ENCODE data around the gene SCP2.

SCP2 gene

GRCh38 chr1:52915211-52915854, 11.7 kb upstream of the SCP2 start:
- TF ChIP-seq POLR2AphosphoS5 (IDR thresholded peaks at IDR 0.05; ENCODE audit: low read depth): no peak
- no peak for TF ChIP-seq CTCF (IDR thresholded peaks at IDR 0.05; ENCODE audit: insufficient read depth, low read length)
- TF ChIP-seq SPI1 (IDR thresholded peaks at IDR 0.05; ENCODE audit: borderline replicate concordance, low read depth): no peak
- TF ChIP-seq REST (IDR thresholded peaks at IDR 0.05; ENCODE audit: insufficient replicate concordance, low read depth): no peak
- TF ChIP-seq GABPA (IDR thresholded peaks at IDR 0.05; ENCODE audit: low read depth): no peak
- no peak overlapping the region for H3K4me3 ChIP-seq (replicated peaks; ENCODE audit: insufficient read depth, low read length)
- H3K27me3 ChIP-seq (ENCODE audit: insufficient read depth, poor library complexity, severe bottlenecking): no peaks in the 10 kb centered on the region
- DNase-seq (ENCODE audit: low read depth in 1 of 2, low spot score in 1 of 2): no peak
- H3K27ac ChIP-seq (replicated peaks): no peak overlapping the region

GRCh38 chr1:52915855-52916220, 11.2 kb upstream of the SCP2 start:
- TF ChIP-seq GABPA (IDR thresholded peaks at IDR 0.05; ENCODE audit: low read depth): no peak
- no peak for TF ChIP-seq REST (IDR thresholded peaks at IDR 0.05; ENCODE audit: insufficient replicate concordance, low read depth)
- no peak for TF ChIP-seq SPI1 (IDR thresholded peaks at IDR 0.05; ENCODE audit: borderline replicate concordance, low read depth)
- no peak for TF ChIP-seq CTCF (IDR thresholded peaks at IDR 0.05; ENCODE audit: insufficient read depth, low read length)
- TF ChIP-seq POLR2AphosphoS5 (IDR thresholded peaks at IDR 0.05; ENCODE audit: low read depth): no peak
- no peak overlapping the region for H3K27ac ChIP-seq (replicated peaks)
- H3K27me3 ChIP-seq (ENCODE audit: insufficient read depth, poor library complexity, severe bottlenecking): no peaks in the 10 kb centered on the region
- no peak overlapping the region for H3K4me3 ChIP-seq (replicated peaks; ENCODE audit: insufficient read depth, low read length)
- DNase-seq (ENCODE audit: low read depth in 1 of 2, low spot score in 1 of 2): no peak

- no peak for DNase-seq (ENCODE audit: low read depth in 1 of 2, low spot score in 1 of 2)
- Histone ChIP-seq H3K4me3 (replicated peaks; ENCODE audit: insufficient read depth, low read length) (no peak overlapping the region), H3K27ac (replicated peaks) (no peak overlapping the region), H3K27me3 (ENCODE audit: insufficient read depth, poor library complexity, severe bottlenecking) (no peaks in the 10 kb centered on the region)
- TF ChIP-seq SPI1 (IDR thresholded peaks at IDR 0.05; ENCODE audit: borderline replicate concordance, low read depth) (no peak), CTCF (IDR thresholded peaks at IDR 0.05; ENCODE audit: insufficient read depth, low read length) (no peak), REST (IDR thresholded peaks at IDR 0.05; ENCODE audit: insufficient replicate concordance, low read depth) (no peak), GABPA (IDR thresholded peaks at IDR 0.05; ENCODE audit: low read depth) (no peak), POLR2AphosphoS5 (IDR thresholded peaks at IDR 0.05; ENCODE audit: low read depth) (no peak)
Measured at GRCh38 chr1:52916241-52916975, 10.7 kb upstream of the SCP2 start.

All from HL-60 (cell line).